Fibroblast of skin of abdomen (primary cell): ENCODE measurements around the gene LNP1.
"Not testable (repeated sequence)": the region's sequence is repeated elsewhere in the genome, so short reads cannot be mapped to it uniquely, and the experiment has no call there.

ENCODE experiments used
- DNase-seq: peaks from one replicate; pipeline ENCODE4 v3.0.0-alpha.2; 2013

Gene LNP1

DNA sequence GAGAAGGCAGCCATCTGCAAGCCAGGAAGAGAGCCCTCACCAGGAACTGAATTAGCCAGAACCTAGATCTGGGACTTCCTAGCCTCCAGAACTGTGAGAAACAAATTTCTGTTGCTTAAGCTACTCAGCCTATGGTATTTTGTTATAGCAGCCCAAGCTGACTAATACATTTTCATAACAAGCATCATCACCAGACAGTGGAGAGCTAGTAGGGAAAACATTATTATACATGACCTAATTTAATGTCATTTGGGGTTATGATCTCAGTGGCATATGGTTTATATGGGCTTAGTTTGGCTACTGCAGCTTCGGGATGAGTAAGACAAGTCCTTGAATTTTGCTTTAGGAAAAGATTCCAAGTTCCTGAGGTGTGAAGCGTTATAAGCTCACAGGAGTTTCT is 35.6 kb downstream of the LNP1 start:
- DNase-seq, result no peak

DNA sequence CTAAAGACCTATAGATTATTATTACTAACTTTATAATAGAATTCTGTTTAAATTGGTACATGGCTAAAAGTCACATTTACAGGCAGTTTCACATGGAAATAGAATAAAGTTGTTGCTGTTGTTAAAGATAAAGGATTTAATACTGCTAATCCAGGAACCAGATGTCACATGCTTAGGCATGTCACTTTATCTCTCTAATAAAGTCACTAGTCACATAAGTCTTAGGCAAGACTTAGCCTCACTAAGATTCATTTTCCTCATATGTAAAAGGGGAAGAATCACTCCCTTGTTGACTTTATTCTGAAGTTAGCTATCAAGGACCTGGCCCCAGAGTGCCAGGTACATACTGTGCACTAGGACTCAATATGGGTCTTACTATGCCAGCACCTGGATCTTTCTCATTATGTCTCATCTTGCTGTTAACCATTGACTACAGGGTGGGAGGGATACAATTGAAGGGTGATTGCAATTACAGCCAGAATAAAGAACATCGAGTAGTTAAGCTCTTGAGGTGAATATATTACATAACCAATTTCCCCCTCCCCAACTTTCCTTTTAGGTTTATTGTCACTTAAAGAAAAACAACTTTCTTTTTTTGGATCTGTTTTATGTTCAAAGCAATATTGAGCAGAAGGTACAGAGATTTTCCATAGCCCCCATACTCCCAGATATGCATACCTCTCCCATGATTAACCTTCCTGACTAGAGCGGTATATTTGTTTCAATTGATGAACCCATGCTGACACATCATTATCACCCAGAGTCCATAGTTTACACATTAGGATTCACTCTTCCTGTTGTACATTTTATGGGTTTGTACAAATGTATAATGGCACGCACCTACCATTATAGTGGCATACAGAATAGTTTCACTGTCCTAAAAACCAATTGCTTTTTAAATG is 36.6 kb downstream of the LNP1 start:
- no peak for DNase-seq

DNA sequence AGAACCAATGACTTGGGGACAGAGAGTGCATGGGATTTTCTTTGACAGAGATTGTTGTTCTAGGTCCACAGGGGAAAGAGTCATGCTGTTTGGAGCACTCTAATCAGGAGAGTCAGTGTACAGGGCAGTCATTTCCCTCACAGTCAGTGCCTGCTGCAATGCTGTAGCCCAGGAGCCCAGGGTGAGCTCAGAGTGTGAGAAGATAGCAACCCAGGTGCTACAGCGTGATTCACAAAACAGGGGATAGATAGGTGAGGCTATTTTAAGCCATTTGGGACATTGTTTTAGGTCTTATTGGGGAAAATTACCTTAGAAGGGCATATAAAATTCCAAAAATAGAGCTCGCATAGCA is 37.3 kb downstream of the LNP1 start:
- DNase-seq, result no peak

DNA sequence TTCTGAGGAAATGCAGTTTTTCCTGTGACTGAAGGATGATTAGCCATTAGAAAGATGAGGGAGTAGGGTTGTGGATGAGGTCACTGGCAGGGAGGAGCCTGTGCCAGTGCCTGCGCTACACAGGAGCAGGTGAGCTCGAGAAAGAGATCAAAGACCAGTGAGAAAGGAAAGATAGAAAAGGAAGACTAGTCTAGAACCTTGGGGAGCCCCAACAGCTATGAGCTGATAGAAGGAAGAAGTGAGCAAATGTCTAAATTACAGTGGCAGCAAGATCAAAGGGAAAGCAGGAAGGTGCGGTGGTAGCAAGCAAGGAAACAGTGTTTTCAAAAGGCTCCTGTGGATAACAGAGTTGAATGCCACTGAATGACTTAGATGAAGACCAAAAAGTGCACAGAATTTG is 39.6 kb downstream of the LNP1 start:
- no peak for DNase-seq

DNA sequence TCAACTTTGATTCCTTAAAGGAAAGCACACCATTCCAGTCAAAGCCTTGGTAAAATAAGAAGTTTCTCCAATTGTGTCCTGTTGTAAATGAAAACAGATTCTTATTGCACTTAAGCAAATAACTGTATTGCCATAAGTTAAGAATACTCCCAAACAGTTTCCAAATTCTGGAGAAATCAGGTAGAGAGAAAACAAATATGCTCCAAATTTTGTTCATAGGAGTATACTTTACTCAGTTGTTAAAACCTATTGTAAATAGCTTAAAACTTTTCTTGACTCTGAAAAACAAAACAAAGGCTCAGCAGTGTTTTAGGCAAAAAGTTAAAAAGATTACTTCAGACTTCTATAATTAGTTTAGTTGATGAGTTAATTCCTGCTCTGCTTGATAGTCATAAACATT is 42.4 kb downstream of the LNP1 start:
- no peak for DNase-seq

DNA sequence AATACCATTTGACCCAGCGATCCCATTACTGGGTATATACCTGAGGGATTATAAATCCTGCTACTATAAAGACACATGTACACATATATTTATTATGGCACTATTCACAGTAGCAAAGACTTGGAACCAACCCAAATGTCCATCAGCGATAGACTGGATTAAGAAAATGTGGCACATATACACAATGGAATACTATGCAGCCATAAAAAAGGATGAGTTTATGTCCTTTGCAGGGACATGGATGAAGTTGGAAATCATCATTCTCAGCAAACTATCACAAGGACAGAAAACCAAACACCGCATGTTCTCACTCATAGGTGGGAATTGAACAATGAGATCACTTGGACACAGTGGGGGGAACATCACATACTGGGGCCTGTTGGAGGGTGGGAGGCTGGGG is 45.7 kb downstream of the LNP1 start:
- DNase-seq, result not testable (repeated sequence)

DNA sequence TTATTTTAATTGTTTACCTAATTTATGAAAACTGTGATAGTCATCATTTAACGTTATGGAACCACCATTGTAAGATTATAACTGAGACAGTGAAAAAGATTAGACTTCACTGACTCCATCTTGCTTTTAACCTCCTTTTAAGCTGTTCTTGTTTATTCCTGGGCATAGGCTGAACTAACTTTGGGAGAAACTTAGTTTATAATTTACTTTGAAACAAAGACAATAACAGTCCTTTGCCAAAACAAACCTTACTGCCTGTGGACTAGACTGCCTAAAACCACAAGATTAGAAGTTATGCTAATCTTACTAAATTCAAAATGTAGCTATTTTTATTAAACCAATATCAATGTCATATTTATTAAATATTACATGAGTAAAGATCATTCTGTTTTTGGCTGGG is 46.7 kb downstream of the LNP1 start:
- DNase-seq, result no peak

DNA sequence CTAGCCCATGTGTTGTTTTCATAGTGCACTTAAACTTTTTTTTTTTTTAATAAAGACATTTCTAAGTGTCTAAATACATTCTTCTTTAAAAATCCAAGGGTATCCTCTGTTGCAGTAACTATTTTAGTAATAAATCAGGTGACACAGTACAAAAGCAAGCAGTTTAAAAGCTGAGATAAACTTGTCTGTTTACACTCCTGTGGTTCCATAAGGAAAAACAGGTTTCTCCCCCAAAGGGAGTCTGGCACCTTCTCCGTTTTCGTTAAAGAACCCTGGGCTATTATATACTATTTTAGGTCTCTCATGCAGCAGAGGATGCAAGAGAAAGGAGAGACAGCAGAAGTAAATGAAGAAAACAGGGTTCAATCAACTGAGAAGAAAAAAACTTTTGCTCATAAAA is 47.9 kb downstream of the LNP1 start:
- no peak for DNase-seq

DNA sequence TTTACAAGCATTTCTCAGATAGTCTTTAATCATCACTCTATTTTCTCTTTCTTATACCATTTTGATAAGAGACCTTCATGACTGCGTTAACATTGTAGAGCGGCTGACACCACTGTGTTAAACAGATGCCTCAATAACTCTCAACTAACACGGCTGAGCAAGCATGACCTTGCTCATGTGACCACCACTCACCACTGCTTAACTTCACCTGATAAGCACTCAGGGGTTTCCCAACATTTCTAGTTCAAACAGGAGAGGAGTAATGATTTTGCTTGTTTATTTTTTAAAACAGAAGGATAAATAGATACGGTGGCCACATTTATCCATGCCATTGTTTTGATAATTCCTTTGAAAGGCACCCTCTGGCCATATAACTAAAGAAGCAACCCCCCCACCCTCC is 53.3 kb downstream of the LNP1 start:
- no peak for DNase-seq

DNA sequence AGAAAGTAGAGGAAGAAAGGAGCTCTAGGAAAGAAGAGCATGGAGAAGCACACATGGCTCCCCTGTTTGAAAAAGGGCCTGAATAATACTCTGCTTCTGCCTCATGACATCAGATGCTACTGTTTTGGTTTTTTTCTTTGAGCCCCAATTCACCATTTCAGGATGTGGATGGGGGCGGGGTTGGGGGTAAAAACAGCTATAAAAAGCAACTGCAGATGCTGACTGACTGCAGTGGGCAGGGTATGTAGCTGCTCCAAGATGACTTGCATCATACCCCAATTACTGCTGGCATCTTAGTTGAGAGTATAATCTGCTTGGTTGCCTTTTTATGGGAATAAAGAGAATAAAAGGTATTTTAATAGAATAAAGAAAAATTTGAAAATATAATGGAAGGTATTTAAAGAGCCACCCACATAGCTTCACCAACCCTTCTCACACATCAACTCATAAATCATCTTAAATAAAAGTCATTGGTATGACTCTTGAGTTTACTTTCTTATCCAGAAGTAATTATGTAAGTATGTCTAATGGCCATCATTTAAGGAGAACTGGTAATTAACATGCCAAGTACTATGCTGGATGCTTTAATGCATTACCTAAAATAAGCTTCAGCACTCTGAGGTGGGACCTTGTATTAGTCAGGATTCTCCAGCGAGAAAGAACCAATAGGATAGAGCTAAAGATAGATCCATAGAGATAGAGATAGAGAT is 54.7 kb downstream of the LNP1 start:
- no peak for DNase-seq

DNA sequence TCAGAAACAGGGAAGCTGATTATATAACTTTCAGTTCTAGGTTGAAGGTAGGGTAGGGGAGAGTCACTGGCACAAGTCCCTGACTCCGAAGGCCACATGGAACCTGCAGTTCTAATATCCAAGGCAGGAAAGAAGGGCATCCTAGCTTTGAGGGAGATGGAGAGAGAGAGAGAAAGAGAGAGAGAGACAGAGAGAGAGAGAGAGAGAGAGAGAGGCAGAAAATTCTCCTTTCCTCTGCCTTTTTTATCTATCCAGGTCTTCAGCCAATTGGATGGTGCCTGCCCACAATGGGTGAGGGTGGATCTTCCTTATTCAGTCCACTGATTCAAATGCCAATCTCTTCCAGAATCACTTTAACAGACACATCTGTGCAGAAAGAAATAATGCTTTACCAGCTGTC is 55.4 kb downstream of the LNP1 start:
- no peak for DNase-seq

DNA sequence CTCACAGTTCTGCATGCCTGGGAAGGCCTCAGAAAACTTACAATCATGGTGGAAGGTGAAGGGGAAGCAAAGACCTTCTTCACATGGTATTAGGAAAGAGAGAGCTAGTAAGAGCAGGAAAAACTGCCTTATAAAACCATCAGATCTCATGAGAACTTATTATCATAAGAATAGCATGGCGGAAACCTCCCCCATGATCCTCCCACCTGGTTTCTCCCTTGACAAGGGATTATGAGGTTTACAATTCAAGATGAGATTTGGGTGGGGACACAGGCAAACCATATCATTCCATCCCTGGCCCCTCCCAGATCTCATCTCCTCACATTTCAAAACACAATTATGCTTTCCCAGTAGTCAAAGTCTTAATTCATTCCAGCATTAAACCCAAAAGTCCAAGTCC is 56.5 kb downstream of the LNP1 start:
- DNase-seq, result no peak

DNA sequence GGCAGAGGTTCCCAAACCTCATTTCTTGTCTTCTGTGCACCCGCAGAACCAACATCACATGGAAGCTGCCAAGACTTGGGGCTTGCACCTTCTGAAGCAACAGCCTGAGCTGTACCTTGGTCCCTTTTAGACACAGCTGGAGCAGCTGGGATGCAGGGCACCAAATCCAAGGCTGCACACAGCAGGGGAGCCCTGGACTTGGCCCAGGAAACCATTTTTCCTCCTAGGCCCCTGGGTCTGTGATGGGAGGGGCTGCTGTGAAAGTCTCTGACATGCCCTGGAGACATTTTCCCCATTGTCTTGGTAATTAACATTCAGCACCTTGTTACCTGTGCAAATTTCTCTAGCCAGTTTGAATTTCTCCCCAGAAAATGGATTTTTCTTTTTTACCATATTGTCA is 57.5 kb downstream of the LNP1 start:
- no peak for DNase-seq

DNA sequence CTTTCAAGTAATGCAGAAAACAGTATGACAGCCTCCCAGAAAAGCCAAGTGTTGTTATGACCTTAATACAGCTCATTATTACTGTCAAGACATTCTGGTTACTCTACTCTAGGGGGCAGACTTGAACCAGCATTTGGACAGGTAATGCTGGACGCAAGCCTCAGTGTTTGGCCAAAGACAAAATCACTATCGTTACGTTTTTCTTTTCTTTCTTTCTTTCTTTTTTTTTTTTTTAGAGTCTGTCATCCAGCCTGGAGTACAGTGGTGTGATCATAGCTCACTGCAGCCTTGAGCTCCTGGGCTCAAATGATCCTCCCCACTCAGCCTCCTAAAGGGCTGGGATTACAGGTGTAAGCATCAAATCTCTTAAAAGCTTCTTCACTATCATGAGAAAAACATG is 61.7 kb downstream of the LNP1 start:
- peak; percentile 69 for DNase-seq

DNA sequence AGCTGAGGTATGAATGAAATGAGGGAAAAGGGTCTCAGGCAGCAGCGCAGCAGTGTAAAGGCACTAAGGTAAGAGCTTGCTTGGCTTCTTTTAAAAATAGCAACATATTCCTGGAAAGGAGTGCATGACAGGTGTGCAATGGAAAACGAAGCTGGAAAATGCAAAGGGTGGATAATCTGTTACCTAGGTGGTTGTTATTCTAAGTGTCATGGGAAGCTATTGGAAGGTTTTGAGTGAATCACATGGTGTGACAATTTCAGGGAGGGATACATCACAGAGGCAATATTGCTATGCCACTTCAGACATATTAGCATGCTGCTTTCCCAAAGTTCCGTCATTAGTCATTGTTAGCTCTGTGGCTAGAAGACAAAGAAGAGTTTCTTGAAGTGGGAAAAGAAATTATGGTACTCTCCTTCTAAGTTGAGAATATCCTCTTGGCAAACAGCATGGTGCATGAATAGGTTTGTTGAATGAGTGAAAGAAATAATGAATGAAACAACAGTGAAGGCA is 62.4 kb downstream of the LNP1 start:
- DNase-seq, result no peak

DNA sequence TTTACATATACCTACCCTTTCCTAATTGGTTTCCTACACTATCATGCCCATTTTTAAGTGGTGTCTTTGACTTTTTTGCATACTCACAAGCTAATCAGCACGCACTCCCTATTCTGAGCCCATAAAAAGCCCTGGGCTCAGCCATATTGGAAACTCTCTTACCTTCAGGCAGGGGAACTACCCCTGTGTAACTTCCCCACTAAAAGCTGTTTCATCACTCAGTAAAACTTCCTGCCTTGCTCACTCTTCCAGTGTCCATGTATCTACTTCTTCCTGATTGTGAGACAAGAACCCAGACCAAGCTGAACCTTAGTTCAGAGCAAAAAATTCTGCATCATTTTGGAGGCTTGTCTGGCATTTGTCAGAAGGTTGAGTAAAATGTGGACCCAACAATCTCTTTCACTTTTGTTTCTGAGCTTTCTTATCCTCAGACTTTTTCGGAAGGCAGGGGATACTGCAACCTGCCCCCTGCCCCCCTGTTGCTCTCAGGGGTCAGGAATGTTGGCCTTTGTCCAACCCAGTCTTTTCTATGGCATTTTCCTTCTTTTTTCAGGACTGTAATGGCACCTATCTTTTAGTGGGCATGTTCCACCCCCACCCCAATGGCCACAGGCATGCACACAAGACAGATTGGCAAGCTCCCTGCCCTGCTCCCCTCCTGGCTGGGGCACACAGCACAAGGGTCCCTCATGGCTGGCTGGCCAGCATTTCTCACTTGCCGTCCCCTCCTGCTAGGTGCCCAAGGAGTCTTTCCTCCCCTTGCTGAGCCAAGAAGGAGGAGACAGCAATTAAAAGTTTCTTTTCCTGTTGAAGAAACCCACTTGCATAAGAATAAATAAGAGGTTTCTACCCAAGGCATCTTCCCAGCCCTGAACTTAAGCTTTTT is 64.8 kb downstream of the LNP1 start:
- DNase-seq, result no peak

DNA sequence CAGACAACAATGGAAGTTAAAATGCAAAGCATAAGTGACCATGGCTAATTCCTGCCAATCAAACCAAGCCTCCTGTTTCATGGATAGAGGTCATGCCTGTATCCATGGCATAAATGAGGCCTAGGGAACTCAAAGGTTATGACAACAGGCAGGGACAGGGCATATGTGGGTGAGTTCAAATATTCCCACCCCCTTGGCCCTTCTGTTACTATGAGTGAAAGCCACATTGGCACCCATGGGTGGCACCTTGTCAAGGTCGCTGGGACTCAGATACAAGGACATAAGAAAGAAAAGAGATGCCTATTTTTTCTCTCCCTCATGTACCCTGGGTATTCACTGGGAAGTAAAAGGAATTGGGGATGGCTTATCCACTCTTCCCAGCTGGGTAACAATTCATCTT is 65.8 kb downstream of the LNP1 start:
- DNase-seq, result no peak

DNA sequence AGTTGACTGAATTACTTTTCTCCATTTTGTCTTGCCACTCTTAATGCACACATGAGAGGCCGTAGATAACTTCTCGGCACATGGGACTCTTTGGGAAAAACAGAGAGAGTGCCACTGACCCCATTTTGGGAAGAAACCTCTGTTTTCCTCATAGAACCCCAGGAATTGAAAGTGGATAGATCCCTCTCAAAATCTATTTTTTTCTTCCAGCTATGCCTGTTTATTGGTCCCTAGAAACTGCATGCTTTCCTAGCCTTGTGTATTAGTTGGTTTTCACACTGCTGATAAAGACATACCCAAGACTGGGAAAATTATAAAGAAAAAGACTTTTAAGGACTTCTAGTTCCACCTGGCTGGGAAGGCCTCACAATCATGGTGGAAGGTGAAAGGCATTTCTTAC is 67.3 kb downstream of the LNP1 start:
- no peak for DNase-seq

DNA sequence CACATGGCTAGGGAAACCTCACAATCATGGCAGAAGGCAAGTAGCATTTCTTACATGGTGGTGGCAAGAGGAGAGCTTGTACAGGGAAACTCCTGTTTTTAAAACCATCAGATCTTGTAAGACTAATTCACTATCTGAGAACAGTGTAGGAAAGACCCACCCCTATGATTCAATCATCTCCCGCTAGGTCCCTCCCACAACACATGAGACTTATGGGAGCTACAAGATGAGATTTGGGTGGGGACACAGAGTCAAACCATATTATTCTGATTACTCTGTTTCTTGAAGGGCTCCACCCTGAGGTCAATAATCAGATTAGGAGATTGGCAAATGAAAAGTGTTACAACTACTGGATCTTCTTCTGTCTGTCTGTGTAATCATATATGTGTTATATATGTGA is 69.6 kb downstream of the LNP1 start:
- DNase-seq, result no peak

DNA sequence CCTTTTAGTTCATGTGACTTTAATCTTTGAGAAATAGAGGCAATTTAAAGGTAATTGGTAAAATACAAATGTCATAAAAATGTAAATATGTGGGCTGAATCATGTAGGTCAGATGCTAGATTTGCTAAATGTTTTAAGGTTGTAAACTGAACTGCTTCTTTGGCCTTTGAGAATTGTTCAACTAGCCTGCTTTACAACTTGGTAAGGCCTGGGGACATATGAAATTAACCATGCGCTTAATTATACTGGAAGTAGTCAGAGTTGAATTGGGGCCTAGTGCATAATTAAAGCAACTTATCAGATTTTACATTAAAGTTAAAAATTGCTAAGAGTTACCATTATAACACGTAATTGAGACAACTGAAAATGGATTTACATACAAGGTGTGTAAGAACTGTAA is 70.1 kb downstream of the LNP1 start:
- no peak for DNase-seq

DNA sequence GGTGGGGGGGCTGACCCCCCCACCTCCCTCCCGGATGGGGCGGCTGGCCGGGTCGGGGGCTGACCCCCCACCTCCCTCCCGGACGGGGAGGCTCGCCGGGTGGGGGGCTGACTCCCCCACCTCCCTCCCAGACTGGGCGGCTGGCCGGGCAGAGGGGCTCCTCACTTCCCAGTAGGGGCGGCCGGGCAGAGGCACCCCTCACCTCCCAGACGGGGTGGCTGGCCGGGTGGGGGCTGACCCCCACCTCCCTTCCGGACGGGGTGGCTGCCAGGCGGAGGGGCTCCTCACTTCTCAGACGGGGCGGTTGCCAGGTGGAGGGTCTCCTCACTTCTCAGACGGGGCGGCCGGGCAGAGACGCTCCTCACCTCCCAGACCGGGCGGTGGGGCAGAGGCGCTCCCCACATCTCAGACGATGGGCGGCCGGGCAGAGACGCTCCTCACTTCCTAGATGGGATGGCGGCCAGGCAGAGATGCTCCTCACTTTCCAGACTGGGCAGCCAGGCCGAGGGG is 76.6 kb downstream of the LNP1 start:
- DNase-seq, result not testable (repeated sequence)

DNA sequence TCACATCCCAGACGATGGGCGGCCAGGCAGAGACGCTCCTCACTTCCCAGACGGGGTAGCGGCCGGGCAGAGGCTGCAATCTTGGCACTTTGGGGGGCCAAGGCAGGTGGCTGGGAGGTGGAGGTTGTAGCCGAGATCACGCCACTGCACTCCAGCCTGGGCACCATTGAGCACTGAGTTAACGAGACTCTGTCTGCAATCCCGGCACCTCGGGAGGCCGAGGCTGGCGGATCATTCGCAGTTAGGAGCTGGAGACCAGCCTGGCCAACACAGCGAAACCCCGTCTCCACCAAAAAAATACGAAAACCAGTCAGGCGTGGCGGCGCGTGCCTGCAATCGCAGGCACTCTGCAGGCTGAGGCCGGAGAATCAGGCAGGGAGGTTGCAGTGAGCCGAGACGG is 77.2 kb downstream of the LNP1 start:
- DNase-seq, result not testable (repeated sequence)

DNA sequence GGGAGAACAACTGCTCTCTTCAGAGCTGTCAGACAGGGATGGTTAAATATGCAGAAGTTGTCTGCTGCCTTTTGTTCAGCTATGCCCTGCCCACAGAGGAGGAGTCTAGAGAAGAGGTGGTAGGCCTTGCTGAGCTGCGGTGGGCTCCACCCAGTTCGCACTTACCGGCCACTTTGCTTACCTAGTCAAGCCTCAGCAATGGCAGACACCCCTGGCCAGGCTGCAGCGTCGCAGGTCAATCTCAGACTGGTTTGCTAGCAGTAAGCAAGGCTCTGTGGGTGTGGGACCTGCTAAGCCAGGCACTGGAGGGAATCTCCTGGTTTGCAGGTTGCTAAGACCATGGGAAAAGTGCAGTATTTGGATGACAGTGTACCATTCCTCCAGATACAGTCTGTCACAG is 78.7 kb downstream of the LNP1 start:
- DNase-seq, result no peak
